B cell (primary cell): Measurements from ENCODE around the gene NPM3. TPM values are rescaled to one million over a fixed set of nuclear protein-coding genes. Genes with fewer than 3 reads are reported as not detected.

Experiments used
- ATAC-seq: fragments of 200-7000 bp; cut with Tn5 transposase; one replicate; pipeline ENCODE4 v1.10.0; 2021; ENCODE audit warnings: low read depth, mild to moderate bottlenecking, moderate number of reproducible peaks, moderate library complexity
- CTCF ChIA-PET: fragments of 350-600 bp; sonication (Branson Sonifier 250); formaldehyde crosslinking; loops from one replicate; lab custom pipeline; 2021; ENCODE audit warnings: antibody characterized with exemption, inconsistent platforms; lab: Charles Lee
- POLR2A ChIA-PET: fragments of 350-600 bp; sonication (Branson Sonifier 250); formaldehyde crosslinking; loops from one replicate; lab custom pipeline; 2021; ENCODE audit warnings: antibody characterized with exemption; lab: Charles Lee
- DNase-seq: peaks from one replicate; pipeline ENCODE4 v3.0.0; 2013
- H2AFZ ChIP-seq: 2 replicates; pipeline ENCODE4 v1.6.1; 2012; ENCODE audit warnings: mild to moderate bottlenecking, low read depth, low read length; ENCODE audit not compliant: insufficient read depth, poor library complexity, severe bottlenecking
- H3K27ac ChIP-seq, 2 donors: 1 replicate in 1 of 2; 2 replicates in 1 of 2; pipeline ENCODE4 v1.5.1; 2012 to 2013; ENCODE audit warnings: low read length in 2 of 2, mild to moderate bottlenecking in 2 of 2, moderate library complexity in 1 of 2
- H3K27me3 ChIP-seq, 4 experiments: fragments of 200-600 bp in 1 of 4; sonication (generic) in 1 of 4; replicated peaks in 1 of 4; 1 replicate in 2 of 4; 2 replicates in 2 of 4; pipeline versions ENCODE4 v1.6.1 to v1.7.0; 2013 to 2016; ENCODE audit warnings: low read length in 3 of 4, mild to moderate bottlenecking in 2 of 4, mixed read lengths in 1 of 4, moderate library complexity in 1 of 4; ENCODE audit not compliant: insufficient read depth in 4 of 4, control insufficient read depth in 3 of 4; ENCODE audit errors: control extremely low read depth in 1 of 4
- H3K36me3 ChIP-seq, 2 experiments: replicated peaks in 1 of 2; 1 replicate in 1 of 2; 2 replicates in 1 of 2; pipeline versions ENCODE4 v1.6.1 to v1.7.1; 2013; ENCODE audit warnings: low read length in 1 of 2; ENCODE audit not compliant: insufficient read depth in 2 of 2, control insufficient read depth in 1 of 2; ENCODE audit errors: control extremely low read depth in 1 of 2, extremely low read depth in 1 of 2
- H3K4me1 ChIP-seq, 2 donors: fragments of 200-600 bp in 1 of 2; sonication (generic) in 1 of 2; 1 replicate in 1 of 2; 2 replicates in 1 of 2; pipeline versions ENCODE4 v1.5.1 to v1.6.1; 2013 to 2017; ENCODE audit warnings: low read length in 2 of 2; ENCODE audit not compliant: control insufficient read depth in 2 of 2, insufficient read depth in 2 of 2
- H3K4me2 ChIP-seq: replicated peaks from 2 replicates; pipeline ENCODE3; 2012; ENCODE audit warnings: mild to moderate bottlenecking, low read depth, low read length; ENCODE audit not compliant: poor library complexity, severe bottlenecking
- H3K4me3 ChIP-seq, 5 experiments: fragments of 200-600 bp in 1 of 5; sonication (generic) in 1 of 5; 1 replicate in 3 of 5; 2 replicates in 2 of 5; pipeline versions ENCODE4 v1.5.1 to v1.7.0; 2011 to 2016; ENCODE audit warnings: low read length in 4 of 5, mild to moderate bottlenecking in 4 of 5, low read depth in 2 of 5, control low read depth in 1 of 5, moderate library complexity in 1 of 5; ENCODE audit not compliant: insufficient read depth in 1 of 5; ENCODE audit errors: control extremely low read depth in 1 of 5, extremely low read depth in 1 of 5
- H3K79me2 ChIP-seq: fragments of 200-600 bp; sonication (generic); one replicate; pipeline ENCODE4 v1.6.0; 2016; ENCODE audit warnings: low read length; ENCODE audit not compliant: control insufficient read depth, insufficient read depth
- H3K9ac ChIP-seq: fragments of 200-600 bp; sonication (generic); 2 replicates; pipeline ENCODE4 v1.6.1; 2017; ENCODE audit warnings: mild to moderate bottlenecking, low read length, moderate library complexity
- H3K9me3 ChIP-seq, 3 donors: one replicate each; pipeline versions ENCODE4 v1.6.1 to v1.7.1; 2013; ENCODE audit warnings: low read length in 2 of 3; ENCODE audit not compliant: control insufficient read depth in 2 of 3, insufficient read depth in 1 of 3; ENCODE audit errors: control extremely low read depth in 1 of 3
- H4K20me1 ChIP-seq: 2 replicates; pipeline ENCODE4 v1.6.0; 2012; ENCODE audit warnings: mild to moderate bottlenecking, low read length; ENCODE audit not compliant: insufficient read depth, control insufficient read depth, poor library complexity, severe bottlenecking
- H3K27ac Mint-ChIP-seq: one replicate; pipeline ENCODE4 v1.8.0; 2021; ENCODE audit warnings: mixed read lengths
- H3K27me3 Mint-ChIP-seq: one replicate; pipeline ENCODE4 v1.8.0; 2021; ENCODE audit warnings: mixed read lengths
- H3K4me1 Mint-ChIP-seq: one replicate; pipeline ENCODE4 v1.8.0; 2021; ENCODE audit warnings: mixed read lengths
- H3K4me3 Mint-ChIP-seq: one replicate; pipeline ENCODE4 v1.8.0; 2021; ENCODE audit warnings: mixed read lengths
- H3K9me3 Mint-ChIP-seq: one replicate; pipeline ENCODE4 v1.8.0; 2022; ENCODE audit warnings: mixed read lengths; ENCODE audit not compliant: insufficient read depth
- CTCF ChIP-seq: fragments of 200-600 bp; IDR thresholded peaks from one replicate; pipeline ENCODE4 v1.8.0; 2022; ENCODE audit warnings: antibody characterized with exemption, mild to moderate bottlenecking
- EZH2 ChIP-seq: IDR thresholded peaks from 2 replicates; pipeline ENCODE4 v1.6.1; 2012; ENCODE audit warnings: borderline replicate concordance, low read depth, mild to moderate bottlenecking, moderate library complexity, low read length; ENCODE audit not compliant: insufficient read depth, poor library complexity, severe bottlenecking
- WGBS: methylation state at CpG from one replicate; pipeline ENCODE4 v1.1.5; 2013; ENCODE audit warnings: missing lambda C conversion rate; ENCODE audit not compliant: insufficient coverage; 5-methylcytosine and 5-hydroxymethylcytosine counted together
- intact Hi-C: fragments of 100-400 bp; cut with micrococcal nuclease; formaldehyde crosslinking; loops from one replicate; pipeline ENCODE4 v1.10.0; 2022
- polyA plus RNA-seq: library from polyadenylated mRNA; depleted of rRNA; stranded (reverse); fragments of >200 nt; gene quantifications from 2 replicates; pipeline ENCODE4 v1.2.3, GENCODE V29; 2012
- total RNA-seq, 2 donors: library from RNA; stranded (reverse); fragments of 120-200 nt in 1 of 2; gene quantifications; 1 replicate in 1 of 2; 2 replicates in 1 of 2; pipeline versions ENCODE4 v1.2.3 to v1.2.4, GENCODE V29; 2013 to 2022

NPM3 gene
- total and polyA plus RNA-seq, 2 donors (not counting 1 experiment from before 2014, with no cell fraction given): 7.7 to 13.5 TPM

DNA sequence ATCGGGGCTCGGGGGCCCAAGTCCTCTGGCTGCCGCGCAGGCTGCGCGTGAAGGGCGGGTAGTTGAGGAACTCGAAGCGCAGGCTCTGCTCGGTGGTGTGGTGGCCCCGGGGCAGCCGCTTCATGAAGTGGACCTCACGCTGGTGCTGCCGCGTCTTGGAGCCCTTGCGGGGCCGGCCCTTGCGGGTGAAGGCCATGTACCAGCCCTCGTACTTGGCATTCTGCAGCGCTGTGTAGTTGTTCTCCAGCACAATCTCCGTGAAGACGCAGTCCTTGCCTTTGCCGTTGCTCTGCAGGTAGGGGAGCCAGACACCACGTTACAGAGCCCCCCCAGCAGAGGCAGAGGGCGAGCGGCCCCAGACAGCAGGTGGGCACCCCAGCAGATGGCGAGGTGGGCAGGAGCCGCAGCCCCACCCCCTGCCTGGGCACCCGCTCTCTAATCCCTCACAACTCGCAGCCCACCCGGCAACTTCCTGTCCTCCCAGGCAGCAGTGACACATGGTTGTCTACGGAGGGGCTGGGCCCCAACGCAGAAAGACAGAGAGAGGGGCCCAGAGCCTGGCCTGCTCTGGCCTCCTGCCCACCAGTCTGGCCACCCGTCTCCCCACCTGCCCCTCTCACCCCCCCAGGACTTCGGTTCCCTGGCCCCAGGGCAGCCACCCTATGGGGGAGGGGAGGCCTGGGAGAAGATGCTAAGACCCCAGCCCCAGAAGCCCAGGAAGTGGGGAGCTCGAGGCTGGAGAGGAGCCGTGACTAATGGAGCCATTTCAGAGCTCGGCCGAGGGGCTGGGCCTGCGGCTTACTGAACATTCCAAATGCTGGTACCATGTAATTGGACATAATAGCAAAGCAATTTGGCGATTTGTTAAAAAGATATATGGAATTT, 12.7 kb downstream of the NPM3 start:
- Mint-ChIP-seq H3K27ac (no peak overlapping the region), H3K9me3 (no peaks in the 10 kb centered on the region), H3K4me1 (peaks cover 20% of the 10 kb centered on the region), H3K27me3 (peaks cover 60% of the 10 kb centered on the region), H3K4me3 (no peak overlapping the region)
- CTCF ChIA-PET: interaction anchor here (0.7 to 3.6 kb wide), 2 partner anchors 12 to 45 kb away, joined by 3 to 20 read pairs; partner anchors contain the start of gene NPM3
- no peak for DNase-seq
- TF ChIP-seq EZH2 (no peak), CTCF (no peak)
- Histone ChIP-seq H3K27ac (no peak overlapping the region), H3K9me3 (peaks cover 0 to 6% (median 0%) of the 10 kb centered on the region in 3 donors), H2AFZ (no peak overlapping the region), H3K36me3 (no peaks in the 10 kb centered on the region), H3K9ac (no peak overlapping the region), H3K27me3 (peaks cover 0 to 58% (median 30%) of the 10 kb centered on the region in 4 experiments), H3K4me1 (peaks cover 18 to 23% of the 10 kb centered on the region in 2 donors), H3K4me3 (no peak overlapping the region), H4K20me1 (peaks cover 8% of the 10 kb centered on the region), H3K79me2 (no peaks in the 10 kb centered on the region), H3K4me2 (no peak overlapping the region)
- intact Hi-C loops: no loop called here
- POLR2A ChIA-PET: no interaction called here
- ATAC-seq: no peak
- WGBS: 79% methylated on average over 34 of the region's 41 CpGs
